OCI-LY3 (cell line): ENCODE data around the gene CCK.

ENCODE experiments used
- H2AFZ ChIP-seq: fragments of 200-600, 300-600 bp; shearing (Covaris generic); 2 replicates; pipeline ENCODE4 v1.6.0; 2014; ENCODE audit warnings: antibody characterized with exemption, low read depth, low read length
- H3K27ac ChIP-seq: fragments of 200-600, 300-600 bp; sonication (generic); 2 replicates; pipeline ENCODE4 v1.5.1; 2014; ENCODE audit warnings: mild to moderate bottlenecking, low read length, moderate library complexity, mixed read lengths
- H3K27me3 ChIP-seq: fragments of 200-600, 300-600 bp; sonication (generic); 2 replicates; pipeline ENCODE4 v1.6.1; 2014; ENCODE audit warnings: low read depth, low read length, mixed read lengths
- H3K36me3 ChIP-seq: fragments of 200-600, 300-600 bp; sonication (generic); replicated peaks from 2 replicates; pipeline ENCODE3; 2014; ENCODE audit warnings: low read depth, low read length, mixed read lengths
- H3K4me1 ChIP-seq: fragments of 300-600, 200-600 bp; sonication (generic); 2 replicates; pipeline ENCODE4 v1.6.1; 2014; ENCODE audit warnings: low read length, mixed read lengths
- H3K4me2 ChIP-seq: fragments of 200-600, 300-600 bp; sonication (generic); 2 replicates; pipeline ENCODE4 v1.6.1; 2014; ENCODE audit warnings: low read length, mixed read lengths
- H3K4me3 ChIP-seq: fragments of 300-600, 200-600 bp; sonication (generic); 2 replicates; pipeline ENCODE4 v1.5.1; 2014; ENCODE audit warnings: antibody characterized with exemption, mild to moderate bottlenecking, low read length, moderate library complexity
- H3K79me2 ChIP-seq: fragments of 300-600, 200-600 bp; shearing (Covaris generic); 2 replicates; pipeline ENCODE4 v1.6.1; 2014; ENCODE audit warnings: mild to moderate bottlenecking, low read length, mixed read lengths
- H3K9ac ChIP-seq: fragments of 300-600, 200-600 bp; shearing (Covaris generic); 2 replicates; pipeline ENCODE4 v1.6.0; 2014; ENCODE audit warnings: mild to moderate bottlenecking, low read length, moderate library complexity
- H3K9me3 ChIP-seq: fragments of 200-600, 300-600 bp; shearing (Covaris generic); 2 replicates; pipeline ENCODE4 v1.6.1; 2014; ENCODE audit warnings: low read length, mixed read lengths; ENCODE audit not compliant: insufficient read depth
- H4K20me1 ChIP-seq: fragments of 200-600, 300-600 bp; sonication (generic); 2 replicates; pipeline ENCODE4 v1.6.1; 2016; ENCODE audit warnings: low read length, mixed read lengths; ENCODE audit not compliant: insufficient read depth
- EZH2phosphoT487 ChIP-seq: fragments of 200-600 bp; shearing (Covaris generic); IDR thresholded peaks from 2 replicates; pipeline ENCODE4 v1.6.1; 2018; ENCODE audit warnings: antibody characterized with exemption, mixed run types, low read depth
- TF ChIP-seq, protein P1 (sequence below): fragments of 200-600, 300-600 bp; sonication (generic); IDR thresholded peaks from 2 replicates; pipeline ENCODE4 v1.5.1; 2014; ENCODE audit warnings: antibody characterized with exemption, low read length, low read depth

Gene CCK

DNA sequence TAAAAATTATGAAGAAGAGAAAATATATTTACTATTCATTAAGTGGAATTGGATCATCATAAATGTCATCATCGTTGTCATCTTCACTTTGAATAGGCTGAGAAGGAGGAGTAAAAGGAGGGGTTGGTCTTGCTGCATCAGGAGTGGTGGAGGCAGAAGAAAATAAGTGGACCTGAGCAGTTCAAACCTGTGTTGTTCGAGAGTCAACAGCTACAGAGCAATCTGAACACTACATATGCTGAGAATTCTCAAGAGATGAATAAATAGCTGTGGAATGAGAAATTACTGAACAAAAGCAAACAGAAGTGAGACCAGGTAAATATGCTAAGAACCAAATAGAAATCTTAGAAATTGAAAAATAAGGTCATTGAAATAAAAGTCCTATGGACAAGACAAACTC lies 32.3 kb upstream of the CCK start:
- TF ChIP-seq, protein P1, sequence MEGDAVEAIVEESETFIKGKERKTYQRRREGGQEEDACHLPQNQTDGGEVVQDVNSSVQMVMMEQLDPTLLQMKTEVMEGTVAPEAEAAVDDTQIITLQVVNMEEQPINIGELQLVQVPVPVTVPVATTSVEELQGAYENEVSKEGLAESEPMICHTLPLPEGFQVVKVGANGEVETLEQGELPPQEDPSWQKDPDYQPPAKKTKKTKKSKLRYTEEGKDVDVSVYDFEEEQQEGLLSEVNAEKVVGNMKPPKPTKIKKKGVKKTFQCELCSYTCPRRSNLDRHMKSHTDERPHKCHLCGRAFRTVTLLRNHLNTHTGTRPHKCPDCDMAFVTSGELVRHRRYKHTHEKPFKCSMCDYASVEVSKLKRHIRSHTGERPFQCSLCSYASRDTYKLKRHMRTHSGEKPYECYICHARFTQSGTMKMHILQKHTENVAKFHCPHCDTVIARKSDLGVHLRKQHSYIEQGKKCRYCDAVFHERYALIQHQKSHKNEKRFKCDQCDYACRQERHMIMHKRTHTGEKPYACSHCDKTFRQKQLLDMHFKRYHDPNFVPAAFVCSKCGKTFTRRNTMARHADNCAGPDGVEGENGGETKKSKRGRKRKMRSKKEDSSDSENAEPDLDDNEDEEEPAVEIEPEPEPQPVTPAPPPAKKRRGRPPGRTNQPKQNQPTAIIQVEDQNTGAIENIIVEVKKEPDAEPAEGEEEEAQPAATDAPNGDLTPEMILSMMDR = no peak
- TF ChIP-seq EZH2phosphoT487 = no peak
- no peaks in the 10 kb centered on the region; the same call in 1 of the 2 replicates for H4K20me1 ChIP-seq

DNA sequence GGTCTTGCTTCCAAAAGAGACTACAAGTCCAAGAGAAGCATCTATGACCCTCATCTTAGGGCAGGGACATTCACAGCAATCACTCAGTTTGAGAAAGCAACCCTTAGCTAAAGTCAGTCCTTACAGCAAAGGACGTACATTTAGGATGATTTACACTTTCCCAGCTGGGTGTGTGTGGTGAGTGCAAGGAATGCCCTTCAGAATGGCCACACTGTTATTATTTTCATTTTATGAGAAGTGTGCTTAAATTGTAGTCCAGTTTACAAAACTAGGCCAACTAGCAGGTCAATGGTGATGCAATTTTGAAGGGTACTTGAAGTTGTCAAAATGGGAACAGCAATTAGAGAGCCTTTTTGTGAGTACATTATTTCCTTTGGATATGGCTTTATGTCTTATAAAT lies 26.0 kb upstream of the CCK start:
- H3K9ac ChIP-seq = no peak overlapping the region
- no peak overlapping the region for H3K4me2 ChIP-seq
- H3K27me3 ChIP-seq = peaks cover 11% of the 10 kb centered on the region
- no peaks in the 10 kb centered on the region for H3K79me2 ChIP-seq
- TF ChIP-seq, protein P1 = no peak
- no peak for TF ChIP-seq EZH2phosphoT487
- H3K36me3 ChIP-seq = no peaks in the 10 kb centered on the region
- H3K27ac ChIP-seq = no peak overlapping the region
- no peaks in the 10 kb centered on the region for H3K9me3 ChIP-seq
- no peak overlapping the region for H3K4me3 ChIP-seq
- no peaks in the 10 kb centered on the region for H4K20me1 ChIP-seq
- no peak overlapping the region for H2AFZ ChIP-seq
- H3K4me1 ChIP-seq = no peaks in the 10 kb centered on the region

More for the DNA sequence above, 32.3 kb upstream of the CCK start:
- H3K4me1 ChIP-seq = peaks cover 8% of the 10 kb centered on the region
- no peak overlapping the region for H2AFZ ChIP-seq
- no peak overlapping the region for H3K4me2 ChIP-seq
- no peaks in the 10 kb centered on the region for H3K36me3 ChIP-seq
- H3K4me3 ChIP-seq = no peak overlapping the region
- peaks cover 19% of the 10 kb centered on the region for H3K27me3 ChIP-seq
- H3K9ac ChIP-seq = no peak overlapping the region
- no peaks in the 10 kb centered on the region for H3K79me2 ChIP-seq
- H3K9me3 ChIP-seq = no peaks in the 10 kb centered on the region
- no peak overlapping the region for H3K27ac ChIP-seq

DNA sequence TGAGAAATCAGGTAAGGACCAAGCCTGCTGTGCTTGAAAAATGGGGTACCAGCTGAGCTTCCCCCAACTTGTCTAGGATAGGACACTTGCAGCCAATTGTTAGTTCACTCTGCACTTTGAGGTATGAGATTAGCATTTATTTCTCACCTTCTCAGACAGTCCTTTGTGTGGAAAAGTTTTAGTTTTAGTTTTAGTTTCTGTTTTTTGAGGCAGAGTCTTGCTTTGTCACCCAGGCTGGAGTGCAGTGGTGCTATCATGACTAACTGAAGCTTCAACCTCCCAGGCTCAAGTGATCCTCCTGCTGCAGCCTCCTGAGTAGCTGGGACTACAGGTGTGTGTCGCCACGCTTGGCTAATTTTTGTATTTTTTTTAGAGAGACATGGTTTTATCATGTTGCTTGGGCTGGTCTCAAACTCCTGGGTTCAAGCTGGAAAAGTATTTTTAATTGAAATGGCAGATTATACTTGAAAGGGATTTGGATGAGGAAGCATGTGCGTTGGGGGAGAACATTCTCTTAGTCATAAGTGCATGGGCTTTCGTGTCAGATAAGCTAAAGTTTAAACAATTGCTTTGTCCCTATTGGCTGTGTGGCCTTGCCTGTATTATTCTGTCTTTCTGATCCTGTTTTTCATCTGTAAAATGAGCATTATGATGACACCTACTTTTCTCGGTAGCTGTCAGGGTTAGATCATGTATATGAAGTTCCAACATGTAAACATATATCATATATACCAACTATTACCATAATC lies 25.2 kb upstream of the CCK start:
- H3K9ac ChIP-seq = no peak overlapping the region
- H3K27me3 ChIP-seq = peaks cover 8% of the 10 kb centered on the region
- no peak overlapping the region for H2AFZ ChIP-seq
- no peak overlapping the region for H3K27ac ChIP-seq
- H3K4me2 ChIP-seq = no peak overlapping the region
- H3K4me1 ChIP-seq = no peaks in the 10 kb centered on the region
- no peaks in the 10 kb centered on the region for H3K36me3 ChIP-seq
- H3K4me3 ChIP-seq = no peak overlapping the region
- TF ChIP-seq, protein P1 = no peak
- TF ChIP-seq EZH2phosphoT487 = no peak
- no peaks in the 10 kb centered on the region for H4K20me1 ChIP-seq
- no peaks in the 10 kb centered on the region for H3K9me3 ChIP-seq
- no peaks in the 10 kb centered on the region for H3K79me2 ChIP-seq

DNA sequence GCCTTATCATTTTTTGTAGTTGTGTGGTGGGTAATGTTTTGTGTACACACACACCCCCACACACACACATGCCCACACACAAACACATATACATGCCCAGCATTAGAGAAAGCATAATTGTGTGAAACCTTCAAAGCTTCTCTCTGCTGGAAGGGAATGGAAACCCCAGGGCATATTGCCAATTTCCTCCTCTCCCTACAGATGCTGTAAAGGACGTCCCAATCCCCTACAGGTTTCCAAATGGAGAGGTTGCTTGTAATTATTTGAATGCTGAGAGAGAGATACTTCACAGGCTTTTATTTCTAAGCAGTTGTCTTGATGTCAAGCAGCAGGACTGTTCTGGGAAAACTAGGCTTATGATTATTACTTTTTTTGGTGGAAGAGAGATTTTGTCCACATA lies 23.0 kb upstream of the CCK start:
- no peaks in the 10 kb centered on the region for H4K20me1 ChIP-seq
- TF ChIP-seq EZH2phosphoT487 = no peak
- TF ChIP-seq, protein P1 = no peak
- no peak overlapping the region for H2AFZ ChIP-seq
- H3K9ac ChIP-seq = no peak overlapping the region
- no peaks in the 10 kb centered on the region for H3K79me2 ChIP-seq
- no peaks in the 10 kb centered on the region for H3K9me3 ChIP-seq
- no peak overlapping the region for H3K4me2 ChIP-seq
- H3K27me3 ChIP-seq = no peaks in the 10 kb centered on the region
- no peak overlapping the region for H3K4me3 ChIP-seq
- no peaks in the 10 kb centered on the region for H3K4me1 ChIP-seq
- no peak overlapping the region for H3K27ac ChIP-seq
- no peaks in the 10 kb centered on the region for H3K36me3 ChIP-seq
